IPS-20b (cell line): Measurements from ENCODE around the gene RTF1.
A peak's percentile ranks its signal among the peaks of the same experiment; 100 is the strongest.
"Not testable (repeated sequence)": the region's sequence is repeated elsewhere in the genome, so short reads cannot be mapped to it uniquely, and the experiment has no call there.

ENCODE experiments used
- H3K27ac ChIP-seq: one replicate; pipeline ENCODE4 v1.5.1; 2013; ENCODE audit warnings: low read length
- H3K27me3 ChIP-seq: 2 replicates; pipeline ENCODE4 v1.6.1; 2013; ENCODE audit warnings: mild to moderate bottlenecking, low read length, inconsistent platforms; ENCODE audit not compliant: insufficient read depth
- H3K36me3 ChIP-seq: 2 replicates; pipeline ENCODE4 v1.6.1; 2013; ENCODE audit warnings: low read depth, mild to moderate bottlenecking, inconsistent platforms, low read length, moderate library complexity; ENCODE audit not compliant: insufficient read depth
- H3K4me1 ChIP-seq: 2 replicates; pipeline ENCODE4 v1.6.1; 2013; ENCODE audit warnings: mild to moderate bottlenecking, control low read depth, inconsistent platforms, low read length, moderate library complexity; ENCODE audit not compliant: insufficient read depth
- H3K4me3 ChIP-seq: 2 replicates; pipeline ENCODE4 v1.5.1; 2013; ENCODE audit warnings: mild to moderate bottlenecking, low read length, inconsistent platforms
- H3K9ac ChIP-seq: 2 replicates; pipeline ENCODE4 v1.6.1; 2013; ENCODE audit warnings: low read depth, mild to moderate bottlenecking, inconsistent platforms, low read length, moderate library complexity
- H3K9me3 ChIP-seq: 2 replicates; pipeline ENCODE4 v1.6.1; 2013; ENCODE audit warnings: mild to moderate bottlenecking, low read depth, low read length, inconsistent platforms; ENCODE audit not compliant: insufficient read depth

RTF1 gene

DNA sequence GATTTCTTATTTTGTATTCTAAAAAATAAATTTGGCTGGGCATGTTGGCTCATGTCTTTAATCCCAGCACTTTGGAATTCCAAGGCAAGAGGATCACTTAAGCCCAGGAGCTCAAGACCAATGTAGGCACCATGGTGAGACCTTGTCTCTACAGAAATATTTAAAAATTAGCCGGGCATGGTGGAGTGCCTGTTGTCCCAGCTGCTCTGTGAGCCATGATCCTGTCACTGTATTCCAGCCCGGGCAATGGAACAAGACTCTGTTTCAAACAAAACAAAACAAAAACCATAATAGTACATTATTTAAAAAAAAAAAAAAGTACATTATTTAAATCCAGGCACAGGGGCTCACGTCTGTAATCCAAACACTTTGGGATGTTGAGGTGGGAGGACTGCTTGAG, 5.5 kb upstream of the RTF1 start:
- Histone ChIP-seq H3K4me1 (peaks cover 2% of the 10 kb centered on the region; the same call in 1 of the 2 replicates), H3K27me3 (no peaks in the 10 kb centered on the region), H3K9ac (no peak overlapping the region), H3K9me3 (no peaks in the 10 kb centered on the region), H3K4me3 (no peak overlapping the region), H3K27ac (no peak overlapping the region), H3K36me3 (no peaks in the 10 kb centered on the region)

DNA sequence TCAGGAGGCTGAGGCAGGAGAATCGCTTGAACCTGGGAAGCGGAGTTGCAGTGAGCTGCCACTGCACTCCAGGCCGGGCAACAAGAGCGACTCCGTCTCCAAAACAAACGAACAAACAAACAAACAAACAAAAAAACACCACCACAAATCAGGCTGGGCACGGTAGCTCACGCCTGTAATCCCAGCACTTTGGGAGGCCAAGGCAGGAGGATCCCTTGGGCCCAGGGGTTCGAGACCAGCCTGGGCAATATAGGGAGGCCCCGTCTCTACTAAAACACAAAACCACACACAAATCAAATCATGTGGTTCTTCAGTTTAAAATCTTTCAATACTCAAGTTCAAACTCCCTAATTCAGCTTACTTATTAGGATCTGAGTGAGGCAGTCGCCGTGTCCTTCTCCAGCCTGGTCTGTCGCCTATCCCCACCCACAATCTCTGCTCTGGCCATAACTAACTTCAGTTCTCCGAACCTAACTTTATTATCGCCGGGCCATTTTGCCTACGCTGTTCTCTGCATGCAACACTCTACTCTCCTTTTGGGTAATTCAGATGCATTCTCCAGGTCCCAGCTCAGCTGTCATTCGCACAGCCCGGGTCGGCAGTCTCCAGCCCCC, 660 bp upstream of the RTF1 start:
- H3K27me3 ChIP-seq, result no peaks in the 10 kb centered on the region
- H3K36me3 ChIP-seq, result no peaks in the 10 kb centered on the region
- H3K9me3 ChIP-seq, result no peaks in the 10 kb centered on the region
- H3K4me1 ChIP-seq, result peaks cover 2% of the 10 kb centered on the region; the same call in 1 of the 2 replicates
- peak overlapping the region; percentile 99 for H3K4me3 ChIP-seq
- peak overlapping the region; percentile 92 for H3K9ac ChIP-seq
- H3K27ac ChIP-seq, result peak overlapping the region; percentile 68

DNA sequence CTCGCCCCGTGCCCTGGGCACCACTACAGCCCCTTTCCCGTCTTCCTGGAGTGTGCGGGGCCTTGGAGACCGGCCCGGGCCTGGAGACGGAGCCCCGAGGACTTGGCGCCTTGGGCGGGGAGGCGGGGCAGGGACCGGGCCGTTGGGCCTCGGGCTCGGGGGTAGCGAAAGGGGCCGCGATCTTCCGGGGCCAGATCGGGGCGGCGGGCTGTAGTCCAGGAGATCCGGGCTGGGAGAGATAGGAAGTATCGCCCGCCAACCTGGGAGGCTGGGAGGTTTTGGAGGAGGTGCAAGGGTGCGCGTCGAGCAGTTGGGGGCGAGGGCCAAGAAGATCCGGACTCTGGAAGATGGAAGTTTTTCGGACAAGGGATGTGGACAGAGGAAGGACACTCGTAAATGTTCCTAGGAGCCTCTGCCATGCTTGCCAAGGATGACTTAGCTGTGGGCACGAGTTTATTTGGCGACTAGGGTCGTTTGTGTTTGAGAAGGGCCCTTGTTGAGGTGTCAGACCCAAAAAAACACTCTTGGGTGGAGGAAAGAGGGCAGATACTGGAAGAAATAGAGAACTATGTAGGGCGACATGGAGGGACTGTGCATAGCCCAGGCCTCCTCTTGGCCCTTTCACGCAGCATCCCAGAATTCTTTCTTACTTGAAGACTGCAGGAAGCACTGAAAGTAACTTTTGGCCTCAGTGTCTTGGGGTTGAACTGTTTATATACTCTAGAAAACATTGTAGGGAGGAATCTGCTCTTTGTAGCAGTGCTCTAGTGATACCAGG, 712 bp downstream of the RTF1 start:
- Histone ChIP-seq H3K4me3 (peak overlapping the region; percentile 99), H3K36me3 (no peaks in the 10 kb centered on the region), H3K9me3 (no peaks in the 10 kb centered on the region), H3K9ac (peak overlapping the region; percentile 92), H3K4me1 (peaks cover 2% of the 10 kb centered on the region; the same call in 1 of the 2 replicates), H3K27ac (no peak overlapping the region), H3K27me3 (no peaks in the 10 kb centered on the region)

DNA sequence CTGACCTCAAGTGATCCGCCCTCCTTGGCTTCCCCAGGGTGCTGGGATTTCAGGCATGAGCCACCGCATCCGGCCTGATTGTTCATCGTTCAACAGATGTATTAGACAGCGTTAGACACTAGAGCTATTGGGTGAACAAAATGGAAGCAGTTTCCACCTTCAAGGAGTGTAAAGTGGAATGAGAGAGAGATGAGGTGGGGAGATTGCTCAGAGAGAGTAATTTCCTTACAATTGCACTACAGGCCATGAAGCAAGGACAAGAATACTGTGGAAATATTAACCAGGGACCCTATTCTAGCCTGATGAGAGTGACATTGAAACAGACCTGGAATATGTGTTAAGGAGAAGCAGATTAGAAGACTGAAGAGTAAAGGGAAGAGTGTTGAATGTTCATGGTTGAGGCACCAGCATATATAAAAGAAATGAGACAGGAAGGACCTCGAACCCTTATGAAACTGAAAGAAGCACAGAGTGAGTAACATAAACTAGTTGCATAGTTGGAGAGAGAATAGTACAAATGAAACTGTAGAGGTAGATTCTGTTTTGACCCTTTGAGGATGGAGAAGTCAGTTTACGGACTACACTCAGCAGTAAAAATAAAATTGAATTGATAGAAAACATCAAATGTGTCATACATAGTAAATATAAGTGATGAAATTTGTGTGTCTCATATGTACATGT, 7.2 kb downstream of the RTF1 start:
- Histone ChIP-seq H3K4me1 (no peaks in the 10 kb centered on the region), H3K4me3 (no peak overlapping the region), H3K9me3 (no peaks in the 10 kb centered on the region), H3K36me3 (no peaks in the 10 kb centered on the region), H3K27ac (no peak overlapping the region), H3K27me3 (no peaks in the 10 kb centered on the region), H3K9ac (no peak overlapping the region)

DNA sequence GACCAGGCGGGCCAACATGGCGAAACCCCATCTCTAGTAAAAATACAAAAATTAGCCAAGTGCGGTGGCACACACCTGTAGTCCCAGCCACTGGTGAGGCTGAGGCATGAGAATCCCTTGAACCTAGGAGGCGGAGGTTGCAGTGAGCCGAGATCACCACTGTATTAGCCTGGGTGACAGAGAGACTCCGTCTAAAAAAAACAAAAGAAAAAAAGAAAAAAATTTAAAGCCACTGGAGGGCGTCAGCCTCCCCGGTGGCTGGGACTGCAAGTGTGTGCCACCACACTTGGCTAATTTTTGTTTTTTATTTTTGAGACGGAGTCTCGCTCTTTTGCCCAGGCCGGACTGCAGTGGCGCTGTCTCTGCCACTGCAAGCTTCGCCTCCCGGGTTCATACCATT, 7.9 kb downstream of the RTF1 start:
- Histone ChIP-seq H3K4me3 (no peak overlapping the region), H3K36me3 (no peaks in the 10 kb centered on the region), H3K9ac (no peak overlapping the region), H3K27me3 (no peaks in the 10 kb centered on the region), H3K4me1 (no peaks in the 10 kb centered on the region), H3K9me3 (no peaks in the 10 kb centered on the region), H3K27ac (no peak overlapping the region)

DNA sequence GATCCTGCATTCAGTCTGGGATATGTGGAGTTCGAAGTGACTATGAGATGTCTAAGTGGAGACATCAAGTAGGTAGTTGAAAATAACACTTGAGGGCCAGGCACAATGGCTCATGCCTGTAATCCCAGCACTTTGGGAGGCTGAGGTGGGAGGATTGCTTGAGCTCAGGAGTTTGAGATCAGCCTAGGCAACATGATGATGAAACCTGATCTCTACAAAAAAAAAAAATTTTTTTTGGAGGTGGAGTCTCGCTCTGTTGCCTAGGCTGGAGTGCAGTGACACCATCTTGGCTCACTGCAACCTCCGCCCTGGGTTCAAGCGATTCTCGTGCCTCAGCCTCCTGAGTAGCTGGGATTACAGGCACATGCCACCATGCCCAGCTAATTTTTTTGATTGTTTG, 9.0 kb downstream of the RTF1 start:
- H3K27me3 ChIP-seq, H3K4me1 ChIP-seq, H3K4me3 ChIP-seq, H3K9me3 ChIP-seq, H3K27ac ChIP-seq, H3K36me3 ChIP-seq, H3K9ac ChIP-seq: not testable (repeated sequence)

DNA sequence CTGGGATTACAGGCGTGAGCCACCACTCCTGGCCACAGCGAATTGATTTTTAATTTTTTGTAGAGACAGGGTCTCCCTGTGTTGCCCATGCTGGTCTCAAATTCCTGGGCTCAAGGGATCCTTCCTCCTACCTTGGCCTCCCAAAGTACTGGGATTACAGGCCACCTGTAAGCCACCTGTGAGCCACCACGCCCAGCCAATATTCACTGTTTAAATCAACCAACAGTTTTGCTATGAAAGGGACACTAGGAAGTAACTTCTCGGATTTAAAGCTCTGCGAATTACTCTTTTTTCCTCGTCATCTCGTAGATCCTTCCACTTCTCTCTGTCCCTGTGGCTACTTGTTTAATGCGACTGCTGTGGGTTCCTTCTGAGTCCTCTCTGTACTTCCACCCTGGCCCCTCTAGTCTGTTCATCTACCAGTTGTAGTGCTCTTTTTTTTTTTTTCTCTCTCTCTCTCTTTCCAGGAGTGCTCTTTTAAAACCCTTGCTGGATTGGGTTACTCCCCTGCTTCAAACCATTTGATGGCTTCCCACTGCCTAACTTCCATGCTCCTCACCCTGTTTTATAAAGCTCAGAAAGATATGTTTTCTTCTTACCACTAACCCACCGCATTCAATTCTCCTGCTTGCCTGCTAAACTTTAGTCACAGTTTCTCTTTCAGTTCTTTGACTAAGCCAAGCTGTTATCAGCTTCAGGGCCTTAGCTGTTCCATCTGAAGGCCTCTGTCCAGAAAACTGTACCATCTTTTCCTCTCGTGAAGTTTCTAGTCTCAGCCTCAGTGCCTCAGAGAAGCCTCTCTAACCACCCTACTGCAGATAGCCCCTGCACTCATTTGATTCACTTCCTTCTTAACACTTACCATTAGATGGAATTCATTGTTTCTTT, 12.4 kb downstream of the RTF1 start:
- H3K9ac ChIP-seq, result no peak overlapping the region
- no peaks in the 10 kb centered on the region for H3K27me3 ChIP-seq

DNA sequence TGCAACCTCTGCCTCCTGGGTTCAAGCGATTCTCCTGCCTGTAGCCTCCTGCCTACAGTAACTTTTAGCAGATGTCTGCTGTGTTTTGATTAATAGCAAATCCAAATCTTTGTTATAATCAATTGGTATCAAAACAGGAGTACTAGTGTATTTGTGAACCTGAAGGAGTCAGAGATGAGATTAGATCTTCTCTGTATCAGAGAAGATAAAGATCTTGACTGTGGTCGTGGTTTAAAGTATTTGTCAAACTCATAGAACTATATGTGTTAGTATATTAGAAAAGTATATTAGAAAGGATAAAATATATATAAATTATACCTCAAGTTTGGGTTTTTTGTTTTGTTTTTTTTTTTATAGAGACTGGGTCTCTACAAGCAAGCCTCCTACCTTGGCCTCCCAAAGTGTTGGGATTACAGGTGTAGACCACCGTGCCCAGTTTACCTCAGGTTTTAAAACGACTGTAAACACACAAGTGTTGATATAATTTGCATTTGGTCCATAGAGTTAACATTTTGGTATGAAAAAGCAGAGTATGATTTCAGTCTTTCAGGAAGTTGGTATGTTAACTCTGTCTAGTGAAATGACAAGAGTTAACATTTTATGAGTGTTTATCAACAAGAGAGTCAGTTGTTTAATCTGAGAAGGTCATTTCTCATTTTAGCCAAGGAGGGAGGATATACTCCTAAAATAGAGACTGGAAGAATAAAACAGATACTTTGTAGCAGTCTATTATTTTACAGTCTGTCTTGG, 18.3 kb downstream of the RTF1 start:
- Histone ChIP-seq H3K9ac (no peak overlapping the region), H3K27ac (no peak overlapping the region), H3K9me3 (no peaks in the 10 kb centered on the region), H3K36me3 (peaks cover 16% of the 10 kb centered on the region), H3K4me1 (no peaks in the 10 kb centered on the region), H3K27me3 (no peaks in the 10 kb centered on the region), H3K4me3 (no peak overlapping the region)

More for the DNA sequence above, 12.4 kb downstream of the RTF1 start:
- Histone ChIP-seq H3K36me3 (no peaks in the 10 kb centered on the region), H3K4me1 (no peaks in the 10 kb centered on the region), H3K4me3 (no peak overlapping the region), H3K27ac (no peak overlapping the region), H3K9me3 (no peaks in the 10 kb centered on the region)

DNA sequence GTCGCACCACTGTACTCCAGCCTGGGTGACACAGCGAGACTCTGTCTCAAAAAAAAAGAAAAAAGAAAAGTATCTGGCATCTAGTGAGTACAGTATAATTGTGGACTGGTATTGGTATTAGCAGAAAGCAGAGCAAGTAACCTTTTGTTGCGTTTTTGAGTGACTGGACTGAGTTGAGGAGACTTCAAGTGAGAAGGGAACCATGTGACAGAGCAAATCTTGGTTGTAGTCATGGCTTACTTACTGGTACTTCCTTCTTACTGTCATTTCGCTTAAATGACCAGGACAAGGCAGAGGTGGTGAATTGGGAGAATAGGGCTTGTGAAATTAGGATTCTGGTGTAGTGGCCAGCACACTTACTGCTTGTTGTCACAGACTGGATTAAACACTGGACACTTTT, 20.6 kb downstream of the RTF1 start:
- Histone ChIP-seq H3K4me3 (no peak overlapping the region), H3K9ac (no peak overlapping the region), H3K4me1 (no peaks in the 10 kb centered on the region), H3K36me3 (peaks cover 37% of the 10 kb centered on the region), H3K27me3 (no peaks in the 10 kb centered on the region), H3K9me3 (no peaks in the 10 kb centered on the region), H3K27ac (no peak overlapping the region)

DNA sequence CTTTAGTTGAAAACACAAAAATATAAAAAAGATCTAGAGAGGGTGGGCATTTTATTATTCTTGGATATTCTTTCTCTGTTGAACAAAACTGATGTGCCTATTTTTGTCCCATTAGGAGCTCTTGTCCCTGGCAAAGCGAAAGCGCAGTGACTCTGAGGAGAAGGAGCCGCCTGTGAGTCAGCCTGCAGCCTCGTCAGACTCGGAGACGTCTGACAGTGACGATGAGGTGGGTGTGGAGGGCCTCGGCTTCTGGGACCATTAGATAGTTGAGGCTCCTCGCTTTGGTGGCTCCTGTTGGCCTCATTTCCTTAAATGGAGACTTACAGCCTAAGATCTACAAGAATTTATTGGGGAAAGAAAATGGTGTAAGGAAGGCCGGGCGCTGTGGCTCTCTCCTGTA, 21.3 kb downstream of the RTF1 start:
- H3K27ac ChIP-seq, result no peak overlapping the region
- no peak overlapping the region for H3K4me3 ChIP-seq
- H3K4me1 ChIP-seq, result no peaks in the 10 kb centered on the region
- no peaks in the 10 kb centered on the region for H3K9me3 ChIP-seq
- no peak overlapping the region for H3K9ac ChIP-seq
- peaks cover 43% of the 10 kb centered on the region for H3K36me3 ChIP-seq
- no peaks in the 10 kb centered on the region for H3K27me3 ChIP-seq

DNA sequence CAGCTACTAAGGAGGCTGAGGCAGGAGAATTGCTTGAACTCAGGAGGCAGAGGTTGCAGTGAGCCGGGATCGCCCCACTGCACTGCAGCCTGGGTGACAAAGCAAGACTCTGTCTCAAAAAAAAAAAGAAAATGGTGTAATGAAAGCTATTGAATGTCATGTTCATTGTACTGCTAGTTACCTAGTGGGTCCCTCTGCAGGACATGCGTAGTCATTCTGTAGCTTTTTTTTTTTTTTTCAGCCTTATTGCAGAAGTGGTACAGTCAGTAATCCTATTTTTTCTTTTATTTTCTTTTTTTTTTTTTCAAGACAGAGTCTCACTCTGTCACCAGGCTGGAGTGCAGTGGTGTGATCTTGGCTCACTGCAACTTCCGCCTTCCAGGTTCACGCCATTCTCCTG, 21.9 kb downstream of the RTF1 start:
- H3K4me1 ChIP-seq, H3K4me3 ChIP-seq, H3K9me3 ChIP-seq, H3K9ac ChIP-seq, H3K27me3 ChIP-seq, H3K27ac ChIP-seq: not testable (repeated sequence)
- H3K36me3 ChIP-seq, result peaks cover 46% of the 10 kb centered on the region
